Bronchial epithelial cell (primary cell): ENCODE data around the gene GRIP1. TPM values are rescaled to one million over a fixed set of nuclear protein-coding genes. Genes with fewer than 3 reads are reported as not detected.

Experiments
- DNase-seq: peaks from one replicate; pipeline ENCODE4 v3.0.0-alpha.2; 2010; ENCODE audit warnings: low read depth
- FAIRE-seq: peaks from 2 replicates; lab custom pipeline; 2011; peaks lifted over from hg19 to GRCh38; lab: Jason Lieb, UNC
- H3K27me3 ChIP-seq: 2 replicates; pipeline ENCODE4 v1.5.1; 2011; ENCODE audit warnings: low read length; ENCODE audit not compliant: control insufficient read depth, insufficient read depth
- H3K36me3 ChIP-seq: 2 replicates; pipeline ENCODE4 v1.5.1; 2011; ENCODE audit warnings: low read length; ENCODE audit not compliant: control insufficient read depth, insufficient read depth
- H3K4me3 ChIP-seq: 2 replicates; pipeline ENCODE4 v1.5.1; 2011; ENCODE audit warnings: mild to moderate bottlenecking, low read depth, low read length, control low read depth
- CTCF ChIP-seq: IDR thresholded peaks from 2 replicates; pipeline ENCODE4 v1.5.1; 2011; ENCODE audit warnings: mild to moderate bottlenecking, moderate library complexity, low read length, control low read depth, inconsistent platforms; ENCODE audit not compliant: insufficient read depth, severe bottlenecking
- total RNA-seq: library from RNA; depleted of rRNA; stranded (reverse); fragments of >200 nt; gene quantifications from 2 replicates; pipeline ENCODE4 v1.2.1, GENCODE V29; 2014

GRIP1 gene
- total RNA-seq, 1 donor from 2014 or later, result 3.9 TPM

- H3K36me3 ChIP-seq, result no peaks in the 10 kb centered on the region
- no peak overlapping the region for H3K4me3 ChIP-seq
- DNase-seq (no peak), FAIRE-seq (no peak)
- no peak for TF ChIP-seq CTCF
- H3K27me3 ChIP-seq, result no peaks in the 10 kb centered on the region
Observed at GRCh38 chr12:66426696-66427095, 252.2 kb downstream of the GRIP1 start.

- no peak overlapping the region for H3K4me3 ChIP-seq
- no peaks in the 10 kb centered on the region for H3K27me3 ChIP-seq
- DNase-seq, result no peak
- H3K36me3 ChIP-seq, result no peaks in the 10 kb centered on the region
- no peak for FAIRE-seq
- no peak for TF ChIP-seq CTCF
Observed at GRCh38 chr12:66423266-66423665, 255.6 kb downstream of the GRIP1 start.

- Histone ChIP-seq H3K36me3 (no peaks in the 10 kb centered on the region), H3K4me3 (no peak overlapping the region), H3K27me3 (no peaks in the 10 kb centered on the region)
- no peak for TF ChIP-seq CTCF
- FAIRE-seq (no peak), DNase-seq (no peak)
Observed at GRCh38 chr12:66418908-66419307, 260.0 kb downstream of the GRIP1 start.

GRCh38 chr12:66417217-66417616 is 261.7 kb downstream of the GRIP1 start:
- Histone ChIP-seq H3K36me3 (no peaks in the 10 kb centered on the region), H3K4me3 (no peak overlapping the region), H3K27me3 (no peaks in the 10 kb centered on the region)
- no peak for DNase-seq
- TF ChIP-seq CTCF, result no peak
- FAIRE-seq, result no peak

- no peaks in the 10 kb centered on the region for H3K36me3 ChIP-seq
- H3K27me3 ChIP-seq, result no peaks in the 10 kb centered on the region
- peak; percentile 66 for TF ChIP-seq CTCF
- H3K4me3 ChIP-seq, result no peak overlapping the region
- DNase-seq (peak; percentile 51), FAIRE-seq (no peak)
Observed at GRCh38 chr12:66409195-66409871, 269.5 kb downstream of the GRIP1 start.

GRCh38 chr12:66405395-66405794 is 273.5 kb downstream of the GRIP1 start:
- H3K36me3 ChIP-seq, result no peaks in the 10 kb centered on the region
- peak; percentile 77 for DNase-seq
- H3K27me3 ChIP-seq, result no peaks in the 10 kb centered on the region
- no peak overlapping the region for H3K4me3 ChIP-seq
- FAIRE-seq, result no peak
- TF ChIP-seq CTCF, result no peak
